ENCODE results near the gene C11orf16.
"Not testable (repeated sequence)": the region's sequence is repeated elsewhere in the genome, so short reads cannot be mapped to it uniquely, and the experiment has no call there.

The C11orf16 gene

DNA sequence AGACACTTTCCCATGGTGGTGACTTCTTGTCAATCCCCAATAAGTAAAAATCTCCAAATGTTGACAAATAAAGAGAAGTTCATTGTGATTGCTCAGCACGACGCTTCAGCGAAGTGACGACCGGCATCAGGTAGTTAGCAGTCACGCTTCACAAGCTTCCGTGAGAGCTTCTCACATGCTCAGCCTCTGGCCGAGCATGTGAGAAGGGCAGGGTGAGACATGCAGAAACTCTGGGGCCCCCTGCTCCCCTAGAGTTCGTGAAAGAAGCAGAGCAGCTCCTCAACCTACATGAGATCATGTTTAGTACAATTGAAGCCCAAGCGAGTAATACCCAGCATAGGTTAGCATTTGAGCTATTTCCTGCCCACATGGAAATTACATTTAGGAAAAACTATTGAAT, 4.4 kb upstream of the C11orf16 start:
- DNase-seq (ENCODE audit: low read depth in 3 of 3, low spot score in 1 of 3) = no peak

DNA sequence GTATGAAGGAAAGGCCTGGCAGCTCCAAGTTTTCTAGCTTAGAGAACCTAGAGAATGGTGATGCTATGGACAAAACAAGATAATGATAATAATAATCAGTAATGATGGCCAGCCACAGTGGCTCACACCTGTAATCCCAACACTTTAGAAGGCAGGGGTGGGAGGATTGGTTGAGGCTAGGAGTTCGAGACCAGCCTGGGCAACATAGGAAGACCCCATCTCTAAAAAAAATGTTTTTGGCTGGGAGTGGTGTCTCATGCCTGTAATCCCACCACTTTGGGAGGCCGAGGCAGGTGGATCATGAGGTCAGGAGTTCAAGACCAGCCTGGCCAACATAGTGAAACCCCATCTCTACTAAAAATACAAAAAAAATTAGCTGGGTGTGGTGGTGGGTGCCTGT, 3.0 kb upstream of the C11orf16 start:
- not testable (repeated sequence) for DNase-seq (ENCODE audit: low read depth in 3 of 3, low spot score in 1 of 3)

DNA sequence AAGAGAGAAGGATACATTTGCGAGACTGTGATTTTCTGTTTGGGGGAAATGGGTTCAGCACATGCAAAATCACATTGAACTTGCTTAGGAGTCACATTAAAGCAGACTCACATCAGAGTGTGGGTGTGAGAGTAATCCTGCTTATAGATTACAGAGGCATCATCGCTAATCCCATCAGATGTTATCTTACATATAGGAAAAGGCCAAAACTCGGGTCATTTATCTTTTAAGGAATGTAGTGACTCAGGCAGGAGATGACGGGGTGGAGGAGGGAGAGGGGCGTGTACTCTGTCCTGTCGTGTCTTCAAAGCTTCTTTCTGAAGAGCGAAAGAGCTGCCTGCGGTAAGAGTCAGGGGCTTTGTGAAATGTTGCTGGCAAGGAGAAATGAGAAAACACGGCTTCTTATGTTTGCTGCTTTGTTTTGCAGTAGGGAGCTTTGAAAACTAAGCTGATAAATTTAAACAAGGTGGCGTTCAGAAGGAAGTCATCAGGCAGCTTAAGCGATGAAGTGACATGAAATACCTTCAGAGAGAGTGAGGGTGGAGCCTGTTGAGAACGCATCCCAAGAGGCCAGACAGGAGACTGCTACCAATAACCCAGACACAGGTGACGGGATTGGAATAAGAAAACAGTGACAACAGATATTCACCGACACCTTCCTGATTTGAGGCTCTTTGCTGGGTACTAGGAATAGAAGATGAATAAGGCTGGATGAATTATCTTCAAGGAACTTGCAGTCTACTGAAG, 2.2 kb upstream of the C11orf16 start:
- DNase-seq (ENCODE audit: low read depth in 3 of 3, low spot score in 1 of 3) = no peak

DNA sequence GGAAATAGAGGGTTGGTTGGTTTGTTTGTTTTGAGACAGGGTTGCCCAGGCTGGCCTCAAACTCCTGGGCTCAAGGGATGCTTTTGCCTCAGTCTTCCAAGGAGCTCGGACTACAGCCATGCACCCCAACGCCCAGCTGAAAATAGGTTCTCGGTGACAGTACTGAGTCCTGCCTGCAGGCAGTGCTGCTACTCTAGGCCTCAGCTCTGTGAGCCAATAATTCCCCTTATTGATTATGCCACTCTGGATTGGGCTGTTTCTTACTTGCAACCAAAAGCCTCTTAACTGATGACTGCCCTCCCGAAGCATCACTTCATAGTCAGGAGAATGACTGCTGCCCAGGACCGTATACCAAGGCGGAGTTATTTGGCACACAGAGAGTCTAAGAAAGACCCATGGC, 1.2 kb upstream of the C11orf16 start:
- no peak for DNase-seq (ENCODE audit: low read depth in 3 of 3, low spot score in 1 of 3)

DNA sequence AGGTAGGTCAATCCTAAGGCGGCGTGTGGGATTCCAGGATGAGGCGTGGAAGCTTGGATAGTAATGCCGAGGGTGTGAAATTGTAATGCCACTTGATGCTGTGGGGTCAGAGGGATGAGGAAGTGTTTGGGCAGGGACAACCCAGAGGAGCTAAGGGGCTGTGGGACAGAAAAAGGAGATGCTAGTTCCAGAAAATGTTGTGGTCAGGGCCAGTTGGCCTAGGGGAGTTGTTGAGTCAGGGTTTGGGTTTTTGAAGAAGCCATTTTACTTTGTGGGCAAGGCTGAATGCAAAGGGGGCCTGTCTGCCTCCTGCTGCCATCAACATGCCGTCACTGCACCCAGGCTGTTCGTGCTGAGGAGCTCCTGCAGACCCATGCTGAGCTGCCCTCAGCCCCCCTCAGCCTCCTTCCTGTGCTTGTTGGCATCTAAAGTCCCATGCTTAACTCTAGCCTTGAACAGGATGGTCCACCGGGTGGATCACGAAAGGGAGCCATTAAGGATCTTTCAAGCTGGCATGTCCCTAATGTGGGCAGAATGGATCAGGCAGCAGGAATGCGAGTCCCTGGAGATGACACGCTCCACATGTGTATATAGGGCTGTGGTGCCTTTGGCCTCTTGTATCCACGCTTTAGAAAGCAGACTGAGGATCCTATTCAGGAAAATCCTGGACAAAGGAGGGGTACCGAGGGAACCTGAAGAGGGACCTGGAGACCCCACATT, 2.1 kb downstream of the C11orf16 start:
- DNase-seq (ENCODE audit: low read depth in 3 of 3, low spot score in 1 of 3) = no peak

DNA sequence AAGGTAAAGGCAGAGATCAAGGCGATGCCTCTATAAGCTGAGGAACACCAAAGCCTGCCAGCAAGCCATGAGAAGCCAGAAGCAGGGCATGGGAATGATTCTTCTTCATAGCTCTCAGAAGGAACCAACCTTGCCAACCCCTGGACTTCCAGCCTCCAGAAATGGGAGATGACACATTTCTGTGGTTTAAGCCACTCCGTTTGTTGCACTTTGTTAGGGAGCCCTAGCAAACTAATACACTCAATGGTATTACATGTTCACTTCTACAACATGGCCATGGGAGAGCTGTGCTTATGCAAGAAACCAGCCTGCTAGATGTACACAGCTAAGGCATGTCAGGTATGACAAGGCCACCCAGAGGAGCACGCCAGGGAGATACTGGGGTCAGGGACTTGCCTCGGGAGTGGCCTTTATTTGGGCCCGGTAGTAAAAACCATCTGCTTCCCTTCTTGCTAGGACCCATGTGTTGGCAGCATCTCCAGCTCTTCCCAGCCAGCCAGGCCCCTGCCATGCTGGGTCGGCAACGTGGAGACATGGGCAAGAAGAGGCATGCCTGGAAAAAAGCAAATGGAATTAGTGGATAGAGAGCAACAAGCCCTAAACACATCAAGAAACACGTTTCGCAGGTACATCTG, 3.6 kb downstream of the C11orf16 start:
- DNase-seq (ENCODE audit: low read depth in 3 of 3, low spot score in 1 of 3) = no peak

DNA sequence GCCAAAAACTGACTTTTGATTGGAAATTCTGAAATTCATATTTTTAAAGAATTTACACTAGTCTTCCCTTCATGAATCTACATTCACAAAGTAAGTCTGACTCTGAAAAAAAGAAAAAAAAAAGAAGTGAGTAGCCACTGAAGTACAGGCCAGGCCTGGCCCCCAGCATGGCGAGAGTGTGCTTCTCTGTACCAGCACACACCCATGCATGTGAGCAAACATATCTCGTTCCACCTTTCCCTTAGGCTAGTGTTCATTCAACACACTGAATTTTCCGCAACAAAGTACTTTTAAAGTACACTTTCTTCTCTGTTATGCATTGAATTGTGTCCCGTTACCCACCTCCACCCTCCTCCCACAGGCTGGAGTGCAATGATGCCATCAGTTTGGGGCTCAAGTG, 4.5 kb downstream of the C11orf16 start:
- no peak for DNase-seq (ENCODE audit: low read depth in 3 of 3, low spot score in 1 of 3)

DNA sequence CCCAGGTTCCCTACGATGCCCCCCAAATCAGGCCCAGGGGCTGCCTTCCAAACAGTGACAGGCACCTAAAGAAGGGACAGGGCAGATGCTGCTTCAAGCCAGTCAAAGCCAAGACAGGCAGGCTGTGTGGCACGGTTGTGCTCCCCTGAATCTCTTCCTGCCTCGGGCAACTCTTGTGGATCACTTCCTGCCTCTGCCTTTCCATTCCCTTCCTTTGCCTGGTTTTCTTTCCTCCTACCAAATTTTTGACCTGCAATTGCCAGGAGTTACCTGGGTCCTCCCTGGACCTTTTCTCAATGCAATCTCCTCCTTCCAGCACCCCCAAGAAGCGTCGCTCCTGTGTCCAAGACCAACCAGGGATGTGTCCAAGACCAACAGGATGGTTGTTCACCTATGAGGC, 5.5 kb downstream of the C11orf16 start:
- DNase-seq (ENCODE audit: low read depth in 3 of 3, low spot score in 1 of 3) = no peak

DNA sequence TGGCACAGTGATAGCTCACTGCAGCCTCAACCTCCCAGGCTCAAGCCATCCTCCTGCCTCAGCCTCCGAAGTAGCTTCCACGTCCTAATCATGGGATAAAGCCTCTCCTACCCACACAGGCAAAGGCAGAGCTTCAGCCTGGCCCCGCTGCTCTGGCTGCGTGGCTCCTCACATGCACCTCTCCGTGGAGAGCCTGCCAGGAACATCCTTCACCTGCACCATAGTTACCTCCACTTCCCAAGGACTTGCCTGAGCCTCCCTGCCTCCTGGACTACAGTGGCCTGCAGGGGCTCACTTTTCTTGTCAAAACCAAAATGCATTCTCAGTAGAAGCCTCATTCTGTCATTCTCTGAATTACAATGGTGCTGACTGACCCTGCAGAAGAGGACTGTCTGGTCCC, 6.5 kb downstream of the C11orf16 start:
- DNase-seq (ENCODE audit: low read depth in 3 of 3, low spot score in 1 of 3) = no peak

DNA sequence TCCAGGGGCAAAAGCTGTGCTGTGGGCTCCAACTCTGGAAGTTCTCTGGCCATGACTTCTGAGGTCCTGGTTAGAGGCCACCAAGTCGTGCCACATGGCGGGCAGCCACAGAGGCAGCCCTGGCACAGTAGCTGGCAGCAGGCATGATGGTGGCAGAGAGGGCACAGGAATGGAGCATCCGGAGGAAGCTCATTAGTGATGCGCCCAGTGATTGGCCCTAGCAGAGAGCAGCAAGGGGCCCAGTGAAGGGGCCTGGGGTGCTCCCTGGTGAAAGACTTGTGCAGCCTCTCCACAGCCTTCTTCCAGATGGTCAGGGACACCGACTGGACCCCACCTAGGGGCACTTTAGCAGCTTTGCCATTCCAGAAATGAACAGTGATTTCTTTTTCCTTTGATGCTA, 7.0 kb downstream of the C11orf16 start:
- DNase-seq (ENCODE audit: low read depth in 3 of 3, low spot score in 1 of 3) = no peak

DNA sequence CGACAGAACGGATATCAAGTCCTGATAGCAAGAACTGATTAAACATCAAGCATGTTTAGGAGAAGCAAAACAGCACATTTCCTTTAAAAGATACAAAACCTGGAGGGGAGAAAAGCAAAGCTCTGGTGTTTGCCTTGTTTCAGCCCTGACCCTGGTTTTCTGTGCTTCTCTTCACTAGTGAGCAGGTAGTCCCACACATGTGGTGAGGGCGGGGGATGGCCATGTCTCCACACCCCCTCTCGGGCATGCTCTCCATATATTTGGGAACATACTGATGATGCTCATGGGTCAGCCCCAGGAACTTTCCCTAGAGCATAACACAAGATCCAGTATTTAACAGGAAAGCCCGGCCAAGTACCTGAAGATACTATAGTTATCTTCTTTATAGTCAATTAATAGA, 10.1 kb downstream of the C11orf16 start:
- no peak for DNase-seq (ENCODE audit: low read depth in 3 of 3, low spot score in 1 of 3)

DNA sequence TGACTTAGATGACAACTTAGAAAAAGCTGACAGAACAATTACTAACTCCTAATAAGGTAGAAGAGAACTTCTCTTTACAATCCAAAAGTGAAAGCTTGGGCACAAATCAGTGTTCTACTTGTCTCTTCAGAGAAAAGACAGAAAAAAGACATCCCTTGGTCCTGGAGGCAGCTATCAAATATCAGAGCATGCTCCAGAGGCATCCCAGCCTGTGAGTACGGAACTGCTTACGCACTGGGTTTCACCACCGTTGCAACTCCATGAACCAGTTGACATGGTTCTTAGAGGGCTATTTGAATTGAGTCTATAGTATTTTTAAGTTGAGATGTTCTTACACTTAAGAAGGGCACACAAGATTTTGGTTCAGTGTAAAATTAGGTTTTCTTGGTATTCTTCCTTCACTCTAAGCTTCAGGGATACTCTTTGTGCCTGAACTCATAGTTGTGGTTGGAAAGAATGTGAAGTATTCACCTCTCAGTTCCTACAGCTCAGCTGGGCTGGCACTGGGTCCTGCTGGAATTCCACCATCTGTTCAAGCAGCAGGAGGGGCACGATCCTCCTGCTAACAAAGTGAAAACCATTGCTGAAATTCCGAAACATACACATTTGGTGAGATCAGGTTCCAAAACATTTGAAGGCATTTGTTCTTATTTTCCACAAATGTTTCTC, 15.5 kb downstream of the C11orf16 start:
- DNase-seq (ENCODE audit: low read depth in 3 of 3, low spot score in 1 of 3) = no peak

DNA sequence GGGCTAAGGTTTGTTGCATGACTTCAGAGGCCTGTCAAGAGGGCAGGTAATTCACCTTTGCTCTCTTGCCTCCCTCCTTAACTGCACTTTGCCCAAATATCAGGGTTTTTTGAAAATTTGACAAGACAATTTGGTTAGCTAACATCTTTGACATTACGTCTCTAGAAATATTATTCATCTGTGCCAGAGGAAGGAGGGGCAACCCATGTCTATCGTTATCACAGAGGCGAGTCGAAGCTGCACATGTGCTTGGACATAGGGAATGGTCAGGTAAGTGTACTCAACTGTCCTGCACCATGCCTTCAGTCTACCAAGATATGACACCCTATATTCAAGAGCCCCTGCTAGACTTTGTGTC, 18.1 kb downstream of the C11orf16 start:
- no peak for DNase-seq (ENCODE audit: low read depth in 3 of 3, low spot score in 1 of 3)

DNA sequence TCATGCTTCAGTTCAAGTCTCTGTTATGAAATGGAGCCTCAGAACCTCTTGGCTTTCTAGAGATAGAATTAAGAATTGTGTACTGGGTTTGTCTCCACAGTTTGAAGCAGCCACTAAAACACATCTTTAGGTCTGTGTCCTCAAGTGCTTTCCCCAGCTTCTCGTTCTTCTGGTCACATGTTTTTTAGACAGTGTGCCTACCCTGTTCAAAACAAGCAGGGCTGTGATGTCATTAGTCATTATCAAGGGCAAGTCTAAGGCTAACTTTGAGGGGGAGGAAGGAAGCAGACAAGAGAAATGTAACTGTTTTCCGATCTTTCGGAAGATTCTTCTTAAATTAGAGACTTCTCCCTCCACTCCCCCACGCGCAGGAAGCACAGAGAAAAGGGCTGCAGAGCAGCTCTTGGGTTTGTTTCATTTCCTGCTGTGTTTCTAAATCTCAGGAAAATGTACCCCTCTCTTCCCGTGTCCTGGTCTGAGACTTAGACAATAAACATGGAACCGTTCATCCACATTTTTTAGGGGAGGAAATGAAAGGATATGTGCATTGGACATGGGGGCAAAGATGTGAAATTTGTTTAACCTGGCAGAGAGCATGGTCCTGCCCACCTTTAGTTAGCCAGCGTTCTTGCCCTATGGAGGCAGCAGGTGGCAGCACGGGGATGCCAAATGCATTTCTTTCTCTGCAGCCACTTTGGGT, 18.6 kb downstream of the C11orf16 start:
- DNase-seq (ENCODE audit: low read depth in 3 of 3, low spot score in 1 of 3) = no peak

DNA sequence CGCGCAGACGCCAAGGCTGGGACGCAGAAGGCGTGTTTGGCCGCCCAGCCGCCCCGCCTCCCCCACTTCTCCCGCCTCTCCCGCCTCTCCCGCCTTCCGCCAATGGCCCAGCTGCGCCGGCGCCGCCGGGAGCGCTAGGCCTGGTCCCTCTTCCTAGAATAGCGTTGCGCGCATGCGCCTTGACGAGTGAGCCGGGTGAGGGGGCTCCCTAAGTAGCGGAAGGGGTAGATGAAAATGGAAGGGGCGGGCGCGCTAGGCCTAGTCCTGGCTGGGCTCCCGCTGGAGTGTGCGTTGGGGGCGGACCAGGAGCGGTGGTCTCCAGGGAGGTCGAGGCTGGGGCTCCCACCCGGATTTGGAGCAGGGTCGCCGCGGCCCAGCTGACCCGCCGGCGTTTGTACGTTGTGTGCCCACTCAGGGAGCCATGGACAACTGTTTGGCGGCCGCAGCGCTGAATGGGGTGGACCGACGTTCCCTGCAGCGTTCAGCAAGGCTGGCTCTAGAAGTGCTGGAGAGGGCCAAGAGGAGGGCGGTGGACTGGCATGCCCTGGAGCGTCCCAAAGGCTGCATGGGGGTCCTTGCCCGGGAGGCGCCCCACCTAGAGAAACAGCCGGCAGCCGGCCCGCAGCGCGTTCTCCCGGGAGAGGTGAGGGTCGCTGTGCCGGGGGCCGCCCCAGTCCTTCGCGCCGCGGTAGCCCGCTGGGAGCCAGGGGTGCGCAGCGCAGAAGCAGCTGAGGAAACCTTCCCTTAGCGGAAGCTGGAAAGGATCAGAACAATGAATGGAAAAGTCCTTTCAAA, 21.5 kb downstream of the C11orf16 start, which contains the start of gene AKIP1:
Gene AKIP1 (plus strand): TSS at position 161 of the 795 bp plus-strand sequence. CDS start 261 bp downstream, at position 422.
- peak; percentile 40 to 70 (median 60) for DNase-seq (ENCODE audit: low read depth in 3 of 3, low spot score in 1 of 3)

DNA sequence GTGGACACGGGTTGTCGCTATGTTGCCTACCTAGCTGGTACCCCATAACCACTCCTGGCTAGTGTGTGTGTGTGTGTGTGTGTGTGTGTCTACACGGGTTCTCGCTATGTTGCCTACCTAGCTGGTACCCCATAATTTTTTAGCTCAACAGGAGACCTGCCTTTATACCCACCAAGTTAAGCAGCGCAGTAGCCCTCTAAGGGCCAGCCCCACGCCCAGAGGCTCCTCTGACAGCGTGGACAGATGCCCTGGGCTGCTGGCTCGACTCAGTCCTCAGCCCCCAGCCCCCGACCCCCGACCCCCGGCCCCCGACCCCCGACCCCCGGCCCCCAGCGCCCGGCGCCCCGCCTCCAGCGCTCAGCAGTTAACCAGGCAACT, 22.1 kb downstream of the C11orf16 start:
- no peak for DNase-seq (ENCODE audit: low read depth in 3 of 3, low spot score in 1 of 3)

DNA sequence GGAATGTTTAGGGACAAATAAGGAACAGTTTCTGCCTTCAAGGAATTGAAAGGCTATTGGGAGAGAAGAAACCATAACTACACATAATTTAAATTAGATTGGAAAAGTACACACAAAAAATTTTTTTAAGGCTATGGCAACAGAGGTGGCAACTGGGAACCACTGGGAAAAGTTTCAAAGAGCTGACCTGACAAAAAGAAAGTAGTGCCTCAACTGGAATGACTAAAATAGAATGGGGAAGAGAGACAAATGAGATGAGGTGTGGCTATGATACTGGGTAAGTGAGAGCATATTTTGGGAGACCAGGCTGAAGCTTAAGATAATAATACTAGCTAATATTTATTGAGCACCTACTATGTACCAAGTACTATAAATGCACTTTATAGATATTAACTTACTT, 24.6 kb downstream of the C11orf16 start:
- no peak for DNase-seq (ENCODE audit: low read depth in 3 of 3, low spot score in 1 of 3)

DNA sequence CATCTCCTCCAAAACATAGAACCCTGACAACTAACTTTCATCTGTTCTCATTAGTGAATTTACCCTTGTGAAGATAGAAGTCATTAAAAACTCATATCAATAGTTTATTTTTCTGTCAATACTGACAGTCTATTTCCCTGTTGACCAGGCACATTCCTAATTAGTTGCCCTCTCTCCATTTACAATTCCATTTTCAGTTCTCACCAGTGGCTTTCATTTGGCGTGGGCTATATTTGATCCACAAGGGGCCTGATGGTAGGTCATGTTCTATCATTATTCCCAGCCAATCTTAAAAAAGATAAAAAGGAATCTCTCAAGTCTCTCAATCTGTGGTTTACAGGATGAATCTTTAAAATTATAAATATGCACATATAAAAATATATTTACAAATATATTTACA, 25.6 kb downstream of the C11orf16 start:
- DNase-seq (ENCODE audit: low read depth in 3 of 3, low spot score in 1 of 3) = no peak

DNA sequence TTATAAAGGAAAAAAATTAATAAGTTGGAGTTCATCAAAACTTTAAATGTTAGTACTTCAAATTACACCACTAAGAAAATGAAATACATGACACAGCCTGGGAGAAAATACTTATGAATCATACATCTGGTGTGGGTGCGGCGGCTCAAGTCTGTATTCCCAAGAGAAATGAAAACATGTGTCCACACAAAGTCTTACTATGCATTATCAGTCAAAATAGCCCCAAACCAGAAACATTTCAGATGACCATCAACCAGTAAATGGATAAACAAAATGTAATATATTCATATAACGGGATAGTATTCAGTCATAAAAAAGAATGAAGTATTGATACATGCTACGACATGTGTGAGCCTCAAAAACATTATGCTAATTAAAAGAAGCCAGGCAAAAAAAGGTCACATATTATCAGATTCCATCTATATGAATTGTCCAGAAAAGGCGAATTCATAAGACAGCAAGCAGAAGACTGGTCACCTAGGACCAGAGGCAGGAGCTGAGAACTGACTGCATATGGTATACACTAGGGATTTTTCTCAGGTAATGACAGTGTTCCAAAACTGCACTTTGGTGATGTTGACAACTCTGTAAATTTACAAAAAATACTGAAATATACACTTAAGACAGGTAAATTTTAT, 27.1 kb downstream of the C11orf16 start:
- DNase-seq (ENCODE audit: low read depth in 3 of 3, low spot score in 1 of 3) = no peak
